ENCODE measurements around the gene MTFP1.

Gene MTFP1

GRCh38 chr22:30438559-30438958, 13.0 kb downstream of the MTFP1 start:
- Histone ChIP-seq H3K27ac (no peak overlapping the region), H3K4me3 (ENCODE audit: low read depth, low read length) (no peak overlapping the region), H3K36me3 (no peaks in the 10 kb centered on the region), H3K27me3 (ENCODE audit: insufficient read depth, low read depth, severe bottlenecking) (no peaks in the 10 kb centered on the region), H3K9me3 (ENCODE audit: severe bottlenecking) (peaks cover 10% of the 10 kb centered on the region)
- DNase-seq = no peak
- no peak for TF ChIP-seq CTCF (IDR thresholded peaks at IDR 0.05; ENCODE audit: low read depth, low read length)

DNA sequence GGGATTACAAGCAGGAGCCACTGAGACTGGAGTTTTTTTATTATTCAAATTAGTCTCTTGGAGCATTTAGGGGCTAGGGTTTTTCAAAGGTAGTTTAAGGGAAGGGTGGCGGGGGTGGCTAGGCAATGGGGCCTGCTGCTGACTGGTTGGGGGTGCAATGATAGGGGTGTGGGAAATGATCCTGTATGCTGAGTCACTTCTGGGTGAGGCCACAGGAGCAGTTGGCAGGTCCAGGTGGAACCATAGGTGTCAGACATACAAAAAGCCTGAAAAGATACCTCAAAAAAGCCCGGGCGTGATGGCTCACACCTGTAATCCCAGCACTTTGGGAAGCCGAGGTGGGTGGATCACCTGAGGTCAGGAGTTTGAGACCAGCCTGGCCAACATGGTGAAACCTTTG, 13.7 kb downstream of the MTFP1 start:
- DNase-seq = no peak
- no peak overlapping the region for H3K27ac ChIP-seq
- no peak for TF ChIP-seq CTCF (IDR thresholded peaks at IDR 0.05; ENCODE audit: low read depth, low read length)

GRCh38 chr22:30439836-30440235, 14.3 kb downstream of the MTFP1 start:
- Histone ChIP-seq H3K4me3 (ENCODE audit: low read depth, low read length) (no peak overlapping the region), H3K27ac (no peak overlapping the region), H3K36me3 (no peaks in the 10 kb centered on the region), H3K27me3 (ENCODE audit: insufficient read depth, low read depth, severe bottlenecking) (no peaks in the 10 kb centered on the region), H3K9me3 (ENCODE audit: severe bottlenecking) (peaks cover 10% of the 10 kb centered on the region)
- DNase-seq = no peak
- no peak for TF ChIP-seq CTCF (IDR thresholded peaks at IDR 0.05; ENCODE audit: low read depth, low read length)

More for the DNA sequence above, 13.7 kb downstream of the MTFP1 start:
- H3K27me3 ChIP-seq (ENCODE audit: insufficient read depth, low read depth, severe bottlenecking) = no peaks in the 10 kb centered on the region
- H3K4me3 ChIP-seq (ENCODE audit: low read depth, low read length) = no peak overlapping the region
- no peaks in the 10 kb centered on the region for H3K36me3 ChIP-seq
- H3K9me3 ChIP-seq (ENCODE audit: severe bottlenecking) = peaks cover 10% of the 10 kb centered on the region

DNA sequence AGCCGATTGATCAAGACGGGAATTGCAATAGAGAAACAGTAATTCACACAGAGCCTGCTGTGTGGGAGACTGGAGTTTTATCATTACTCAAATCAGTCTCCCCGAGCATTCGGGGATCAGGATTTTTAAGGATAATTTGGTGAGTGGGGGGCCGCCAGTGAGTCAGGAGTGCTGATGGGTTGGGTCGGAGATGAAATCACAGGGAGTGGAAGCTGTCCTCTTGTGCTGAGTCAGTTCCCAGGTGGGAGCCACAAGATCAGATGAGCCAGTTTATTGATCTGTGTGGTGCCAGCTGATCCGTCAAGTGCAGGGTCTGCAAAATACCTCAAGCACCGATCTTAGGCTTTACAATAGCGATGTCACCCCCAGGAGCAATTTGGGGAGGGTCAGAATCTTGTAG, 15.5 kb downstream of the MTFP1 start:
- no peaks in the 10 kb centered on the region for H3K36me3 ChIP-seq
- no peak overlapping the region for H3K4me3 ChIP-seq (ENCODE audit: low read depth, low read length)
- H3K27me3 ChIP-seq (ENCODE audit: insufficient read depth, low read depth, severe bottlenecking) = no peaks in the 10 kb centered on the region
- no peak for TF ChIP-seq CTCF (IDR thresholded peaks at IDR 0.05; ENCODE audit: low read depth, low read length)
- H3K9me3 ChIP-seq (ENCODE audit: severe bottlenecking) = peaks cover 2% of the 10 kb centered on the region
- no peak for DNase-seq
- no peak overlapping the region for H3K27ac ChIP-seq

DNA sequence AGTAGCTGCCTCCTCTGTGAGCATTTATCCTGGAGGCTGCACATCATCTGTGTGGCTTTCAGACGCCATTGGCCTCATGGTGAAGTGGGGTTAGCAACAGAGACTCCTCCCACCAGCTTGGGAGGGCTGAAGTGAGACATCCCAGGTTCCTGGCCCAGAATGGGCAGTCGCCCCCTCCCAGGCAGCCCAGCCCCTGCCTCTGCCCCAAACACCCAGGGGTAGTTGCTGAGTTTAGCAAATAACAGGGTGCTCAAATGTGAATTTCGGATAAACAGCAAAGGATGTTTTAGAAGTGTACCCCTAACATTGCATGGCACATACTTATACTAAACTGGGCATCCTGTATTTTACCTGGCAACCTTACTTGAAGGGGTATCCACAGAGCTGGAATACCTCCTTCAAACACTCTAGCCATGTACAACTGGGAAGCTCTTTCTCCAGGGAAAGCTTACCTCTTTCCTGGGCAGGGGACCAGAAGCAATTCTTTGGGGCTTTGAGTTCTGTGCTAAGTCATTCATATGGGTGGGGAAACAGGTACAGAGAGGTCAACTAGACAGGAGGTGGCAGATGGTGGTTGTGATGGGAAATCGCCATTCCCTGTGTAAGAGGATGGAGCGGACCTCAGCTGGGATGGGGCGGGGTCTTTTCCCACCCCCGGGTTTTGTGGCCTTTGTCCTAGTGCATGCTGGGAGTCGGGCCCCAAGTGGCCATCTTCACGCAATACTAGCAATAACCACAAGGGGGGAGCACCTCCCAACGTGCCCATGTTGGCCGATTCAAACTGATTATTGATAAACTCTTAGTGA, 19.3 kb downstream of the MTFP1 start:
- Histone ChIP-seq H3K9me3 (ENCODE audit: severe bottlenecking) (no peaks in the 10 kb centered on the region), H3K27me3 (ENCODE audit: insufficient read depth, low read depth, severe bottlenecking) (no peaks in the 10 kb centered on the region), H3K36me3 (no peaks in the 10 kb centered on the region), H3K27ac (peak overlapping the region; percentile 45), H3K4me3 (ENCODE audit: low read depth, low read length) (no peak overlapping the region)
- peak; percentile 90 for DNase-seq
- peak; percentile 77 for TF ChIP-seq CTCF (IDR thresholded peaks at IDR 0.05; ENCODE audit: low read depth, low read length)

All from WERI-Rb-1 (cell line).